PFSK-1 (cell line): ENCODE data around the gene KCNK16.

Experiments
- FOXP2 ChIP-seq: optimal IDR thresholded peaks from 2 replicates; pipeline ENCODE3; 2011; ENCODE audit warnings: borderline replicate concordance, control low read depth, inconsistent platforms; ENCODE audit not compliant: insufficient read depth; ENCODE audit errors: extremely low read length, extremely low read depth
- POLR2AphosphoS5 ChIP-seq: IDR thresholded peaks from 2 replicates; pipeline ENCODE4 v1.6.1; 2012; ENCODE audit warnings: low read depth, mild to moderate bottlenecking, control low read depth, low read length, moderate library complexity
- REST ChIP-seq, 2 experiments: IDR thresholded peaks; 2 replicates each; pipeline versions ENCODE4 v1.6.1 to v1.8.0; 2011 to 2012; ENCODE audit warnings: low read depth in 2 of 2, low read length in 2 of 2, control low read depth in 1 of 2, inconsistent platforms in 1 of 2, mild to moderate bottlenecking in 1 of 2, moderate library complexity in 1 of 2; ENCODE audit not compliant: insufficient read depth in 1 of 2
- SIN3A ChIP-seq: IDR thresholded peaks from 2 replicates; pipeline ENCODE4 v1.6.1; 2012; ENCODE audit warnings: mild to moderate bottlenecking, low read length, moderate library complexity, borderline replicate concordance; ENCODE audit not compliant: insufficient read depth
- TAF1 ChIP-seq: IDR thresholded peaks from 2 replicates; pipeline ENCODE4 v1.6.1; 2012; ENCODE audit warnings: low read length, control low read depth, borderline replicate concordance; ENCODE audit not compliant: insufficient read depth

Gene KCNK16

GRCh38 chr6:39365281-39366074 lies 43.0 kb upstream of the KCNK16 start:
- no peak for TF ChIP-seq TAF1
- no peak for TF ChIP-seq REST (IDR thresholded peaks at IDR 0.05; ENCODE audit: insufficient read depth in 1 of 2, low read depth in 2 of 2, low read length in 2 of 2)
- TF ChIP-seq SIN3A, result no peak
- TF ChIP-seq POLR2AphosphoS5, result no peak
- TF ChIP-seq FOXP2, result no peak

GRCh38 chr6:39363280-39363679 lies 40.8 kb upstream of the KCNK16 start:
- TF ChIP-seq TAF1, result no peak
- no peak for TF ChIP-seq SIN3A
- no peak for TF ChIP-seq FOXP2
- no peak for TF ChIP-seq POLR2AphosphoS5
- no peak for TF ChIP-seq REST (IDR thresholded peaks at IDR 0.05; ENCODE audit: insufficient read depth in 1 of 2, low read depth in 2 of 2, low read length in 2 of 2)

GRCh38 chr6:39362487-39362865 lies 40.0 kb upstream of the KCNK16 start:
- no peak for TF ChIP-seq FOXP2
- TF ChIP-seq REST (IDR thresholded peaks at IDR 0.05; ENCODE audit: insufficient read depth in 1 of 2, low read depth in 2 of 2, low read length in 2 of 2), result no peak
- no peak for TF ChIP-seq TAF1
- TF ChIP-seq POLR2AphosphoS5, result no peak
- TF ChIP-seq SIN3A, result no peak

GRCh38 chr6:39361657-39362486 lies 39.4 kb upstream of the KCNK16 start:
- no peak for TF ChIP-seq TAF1
- no peak for TF ChIP-seq SIN3A
- no peak for TF ChIP-seq POLR2AphosphoS5
- no peak for TF ChIP-seq FOXP2
- no peak for TF ChIP-seq REST (IDR thresholded peaks at IDR 0.05; ENCODE audit: insufficient read depth in 1 of 2, low read depth in 2 of 2, low read length in 2 of 2)
